ENCODE results near the gene SLC35F3.

Gene SLC35F3

GRCh38 chr1:234040446-234041317, 136.2 kb downstream of the SLC35F3 start:
- no peak for TF ChIP-seq FOXP2 (optimal IDR thresholded peaks at IDR 0.05; ENCODE audit: borderline replicate concordance, extremely low read depth, extremely low read length, insufficient read depth)
- no peak for TF ChIP-seq TAF1 (IDR thresholded peaks at IDR 0.05; ENCODE audit: borderline replicate concordance, insufficient read depth, low read length)
- TF ChIP-seq POLR2AphosphoS5 (IDR thresholded peaks at IDR 0.05; ENCODE audit: low read depth, low read length): no peak
- TF ChIP-seq SIN3A (IDR thresholded peaks at IDR 0.05; ENCODE audit: borderline replicate concordance, insufficient read depth, low read length): no peak
- TF ChIP-seq REST (IDR thresholded peaks at IDR 0.05; ENCODE audit: insufficient read depth in 1 of 2, low read depth in 2 of 2, low read length in 2 of 2): no peak

GRCh38 chr1:234044079-234044478, 139.6 kb downstream of the SLC35F3 start:
- no peak for TF ChIP-seq TAF1 (IDR thresholded peaks at IDR 0.05; ENCODE audit: borderline replicate concordance, insufficient read depth, low read length)
- no peak for TF ChIP-seq POLR2AphosphoS5 (IDR thresholded peaks at IDR 0.05; ENCODE audit: low read depth, low read length)
- TF ChIP-seq REST (IDR thresholded peaks at IDR 0.05; ENCODE audit: insufficient read depth in 1 of 2, low read depth in 2 of 2, low read length in 2 of 2): no peak
- TF ChIP-seq SIN3A (IDR thresholded peaks at IDR 0.05; ENCODE audit: borderline replicate concordance, insufficient read depth, low read length): no peak
- TF ChIP-seq FOXP2 (optimal IDR thresholded peaks at IDR 0.05; ENCODE audit: borderline replicate concordance, extremely low read depth, extremely low read length, insufficient read depth): no peak

- no peak for TF ChIP-seq SIN3A (IDR thresholded peaks at IDR 0.05; ENCODE audit: borderline replicate concordance, insufficient read depth, low read length)
- TF ChIP-seq TAF1 (IDR thresholded peaks at IDR 0.05; ENCODE audit: borderline replicate concordance, insufficient read depth, low read length): no peak
- no peak for TF ChIP-seq POLR2AphosphoS5 (IDR thresholded peaks at IDR 0.05; ENCODE audit: low read depth, low read length)
- no peak for TF ChIP-seq REST (IDR thresholded peaks at IDR 0.05; ENCODE audit: insufficient read depth in 1 of 2, low read depth in 2 of 2, low read length in 2 of 2)
- TF ChIP-seq FOXP2 (optimal IDR thresholded peaks at IDR 0.05; ENCODE audit: borderline replicate concordance, extremely low read depth, extremely low read length, insufficient read depth): no peak
These were observed 142.6 kb downstream of the SLC35F3 start for GRCh38 chr1:234047123-234047522.

- TF ChIP-seq TAF1 (IDR thresholded peaks at IDR 0.05; ENCODE audit: borderline replicate concordance, insufficient read depth, low read length): no peak
These were observed 157.7 kb downstream of the SLC35F3 start for GRCh38 chr1:234062166-234062565.

GRCh38 chr1:234065794-234066447, 161.4 kb downstream of the SLC35F3 start:
- TF ChIP-seq POLR2AphosphoS5 (IDR thresholded peaks at IDR 0.05; ENCODE audit: low read depth, low read length) (no peak), FOXP2 (optimal IDR thresholded peaks at IDR 0.05; ENCODE audit: borderline replicate concordance, extremely low read depth, extremely low read length, insufficient read depth) (no peak), REST (IDR thresholded peaks at IDR 0.05; ENCODE audit: insufficient read depth in 1 of 2, low read depth in 2 of 2, low read length in 2 of 2) (no peak), TAF1 (IDR thresholded peaks at IDR 0.05; ENCODE audit: borderline replicate concordance, insufficient read depth, low read length) (no peak), SIN3A (IDR thresholded peaks at IDR 0.05; ENCODE audit: borderline replicate concordance, insufficient read depth, low read length) (no peak)

All from PFSK-1 (cell line).